GM21717 (cell line): ENCODE data around the gene DDX28.
"Not testable (repeated sequence)": the region's sequence is repeated elsewhere in the genome, so short reads cannot be mapped to it uniquely, and the experiment has no call there.

Source experiments
- ATAC-seq: cut with Tn5 transposase; IDR thresholded peaks from one replicate; pipeline ENCODE4 v1.9.1; 2021; ENCODE audit warnings: mild to moderate bottlenecking, moderate library complexity; ENCODE audit not compliant: unreplicated experiment

DDX28 gene

DNA sequence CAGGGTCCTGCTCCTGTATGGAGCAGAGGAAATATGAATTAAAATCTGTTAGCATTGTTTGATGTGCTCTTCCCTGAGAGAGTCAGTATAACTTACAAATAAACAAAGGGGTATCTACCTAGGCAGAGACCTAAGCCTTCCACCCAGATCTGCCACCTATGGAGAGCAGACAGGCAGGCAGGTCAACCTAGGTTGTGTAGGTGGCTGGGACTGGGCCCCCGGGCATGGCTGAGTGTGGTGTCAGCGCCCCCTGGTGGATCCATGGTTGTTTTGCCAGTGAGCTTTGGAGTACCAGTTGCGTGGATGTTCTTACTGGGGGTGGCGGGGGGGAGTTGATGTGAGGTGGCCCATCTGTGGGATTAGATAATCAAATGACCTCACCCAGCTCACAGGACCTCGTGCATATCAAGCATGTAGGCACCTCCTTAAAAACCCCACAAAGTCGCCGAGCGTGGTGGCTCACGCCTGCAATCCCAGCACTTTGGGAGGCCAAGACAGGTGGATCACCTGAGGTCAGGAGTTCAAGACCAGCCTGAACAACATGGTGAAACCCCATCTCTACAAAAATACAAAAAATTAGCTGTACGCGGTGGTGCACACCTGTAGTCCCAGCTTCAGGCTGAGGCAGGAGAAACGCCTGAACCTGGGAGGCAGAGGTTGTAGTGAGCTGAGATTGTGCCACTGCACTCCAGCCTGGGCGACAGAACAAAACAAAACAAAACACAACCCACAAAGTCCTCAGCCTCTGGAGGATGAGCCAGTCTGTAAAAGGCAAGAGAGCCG lies 17.7 kb upstream of the DDX28 start:
- peak; percentile 79 for ATAC-seq

DNA sequence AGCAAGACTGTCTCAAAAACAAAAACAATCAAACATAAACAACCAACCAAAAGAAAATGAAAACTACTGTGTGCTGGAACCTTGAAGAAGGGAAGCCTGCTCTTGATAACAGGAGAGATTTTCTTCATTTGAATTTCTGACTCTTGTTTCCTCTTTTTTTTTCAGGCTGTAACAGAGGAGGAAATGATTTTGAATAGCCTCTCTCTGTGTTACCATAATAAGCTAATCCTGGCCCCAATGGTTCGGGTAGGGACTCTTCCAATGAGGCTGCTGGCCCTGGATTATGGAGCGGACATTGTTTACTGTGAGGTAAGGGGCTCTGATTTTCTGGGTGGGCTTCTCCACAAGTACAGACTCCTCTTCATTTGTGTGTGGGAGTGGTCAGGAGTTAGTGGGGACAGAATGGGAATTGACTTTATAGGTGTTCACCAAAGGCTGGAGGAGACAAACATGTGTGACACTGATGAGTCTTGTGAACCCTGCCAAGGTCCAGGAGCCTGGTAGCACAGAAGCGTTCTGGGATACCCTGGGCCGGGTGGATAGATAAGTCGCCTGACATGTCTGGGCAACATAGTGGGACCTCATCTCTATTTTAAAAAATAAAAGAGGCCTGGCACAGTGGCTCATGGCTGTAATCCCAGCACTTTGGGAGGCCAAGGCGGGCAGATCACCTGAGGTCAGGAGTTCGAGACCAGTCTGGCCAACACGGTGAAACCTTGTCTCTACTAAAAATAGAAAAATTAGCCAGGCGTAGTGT lies 15.0 kb upstream of the DDX28 start:
- no peak for ATAC-seq

DNA sequence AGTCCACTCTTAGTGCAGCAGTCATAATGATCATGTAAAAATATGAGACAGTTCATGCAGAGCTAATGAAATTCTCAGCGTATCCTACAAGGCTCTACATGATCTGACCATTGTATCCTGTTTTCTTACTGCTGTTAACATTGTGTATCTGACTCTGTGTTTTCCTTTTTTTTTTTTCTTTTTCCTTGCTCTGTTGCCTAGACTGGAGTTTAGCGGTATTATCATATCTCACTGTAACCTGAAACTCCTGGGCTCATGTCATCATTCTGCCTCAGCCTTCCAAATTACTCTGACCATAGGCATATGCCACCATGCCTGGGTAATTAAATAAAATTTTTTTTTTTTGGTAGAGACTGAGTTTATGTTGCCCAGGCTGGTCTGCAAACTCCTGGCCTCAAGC lies 12.2 kb upstream of the DDX28 start:
- ATAC-seq = no peak

DNA sequence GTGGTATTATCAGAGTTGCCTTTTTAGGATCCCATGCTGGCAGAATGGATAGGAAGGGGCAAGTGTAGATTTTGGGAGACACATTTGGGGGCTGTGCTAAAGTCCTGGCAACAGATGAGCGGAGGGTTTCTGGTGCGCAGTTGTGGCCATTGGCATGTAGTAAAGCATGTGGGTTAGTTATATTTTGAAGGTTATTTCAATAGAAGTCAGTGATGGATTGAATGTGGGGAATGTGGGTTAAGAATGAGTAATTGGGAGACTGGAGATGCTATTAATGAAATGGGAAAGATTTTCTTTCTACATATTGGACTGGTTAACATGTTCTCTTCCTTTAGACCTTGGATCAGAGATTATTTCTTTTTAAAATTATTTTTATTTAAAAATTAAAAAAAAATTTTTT lies 10.1 kb upstream of the DDX28 start:
- no peak for ATAC-seq

DNA sequence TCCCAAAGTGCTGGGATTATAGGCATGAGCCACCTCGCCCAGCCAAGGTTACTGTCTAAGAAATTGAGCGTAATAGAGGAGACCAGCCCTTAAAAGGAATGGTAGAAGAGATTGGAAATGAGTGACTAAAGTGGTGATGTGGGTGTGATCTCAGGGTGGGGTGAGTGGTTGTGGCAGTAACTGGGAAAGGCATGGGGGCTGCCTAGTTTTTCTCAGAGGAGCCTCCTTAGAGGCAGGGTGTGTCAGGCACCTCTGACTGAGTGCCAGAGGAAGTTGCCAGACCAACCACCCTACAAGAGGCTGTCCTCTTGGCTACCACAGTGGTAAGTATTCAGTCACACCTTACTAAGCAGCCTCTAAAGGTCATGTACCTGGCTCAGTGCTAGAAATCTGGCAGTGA lies 8.9 kb upstream of the DDX28 start:
- ATAC-seq = no peak

DNA sequence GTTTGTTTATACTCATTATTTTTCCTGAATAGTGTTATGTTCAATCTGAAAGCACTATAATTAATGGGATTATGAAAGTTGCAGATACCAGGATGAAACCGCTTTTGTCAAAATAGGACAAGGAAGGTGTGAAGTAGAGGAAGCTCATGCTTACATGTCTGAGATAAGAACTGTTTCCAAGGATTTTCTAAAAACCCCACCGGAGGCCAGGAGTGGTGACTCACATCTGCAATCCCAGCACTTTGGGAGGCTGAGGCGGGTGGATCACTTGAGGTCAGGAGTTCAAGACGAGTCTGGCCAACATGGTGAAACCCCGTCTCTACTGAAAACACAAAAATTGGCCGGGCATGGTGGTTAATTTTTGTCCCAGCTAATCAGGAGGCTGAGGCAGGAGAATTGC lies 7.1 kb upstream of the DDX28 start:
- ATAC-seq = not testable (repeated sequence)

DNA sequence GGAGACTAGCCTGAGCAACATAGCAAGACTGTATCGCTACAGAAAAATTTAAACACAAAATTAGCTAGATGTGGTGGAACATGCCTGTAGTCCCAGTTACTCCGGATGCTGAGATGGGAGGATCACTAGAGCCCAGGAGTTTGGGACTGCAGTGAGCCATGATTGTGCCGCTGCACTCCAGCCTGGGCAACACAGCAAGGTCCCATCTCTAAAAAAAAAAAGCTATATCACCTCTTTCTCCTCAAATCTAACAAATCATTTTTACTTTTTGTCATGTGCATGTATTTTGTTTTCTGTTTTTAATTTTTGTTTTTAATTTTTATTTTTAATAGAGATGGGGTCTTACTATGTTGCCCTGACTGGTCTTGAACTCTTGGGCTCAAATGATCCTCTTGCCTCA lies 6.0 kb upstream of the DDX28 start:
- no peak for ATAC-seq

DNA sequence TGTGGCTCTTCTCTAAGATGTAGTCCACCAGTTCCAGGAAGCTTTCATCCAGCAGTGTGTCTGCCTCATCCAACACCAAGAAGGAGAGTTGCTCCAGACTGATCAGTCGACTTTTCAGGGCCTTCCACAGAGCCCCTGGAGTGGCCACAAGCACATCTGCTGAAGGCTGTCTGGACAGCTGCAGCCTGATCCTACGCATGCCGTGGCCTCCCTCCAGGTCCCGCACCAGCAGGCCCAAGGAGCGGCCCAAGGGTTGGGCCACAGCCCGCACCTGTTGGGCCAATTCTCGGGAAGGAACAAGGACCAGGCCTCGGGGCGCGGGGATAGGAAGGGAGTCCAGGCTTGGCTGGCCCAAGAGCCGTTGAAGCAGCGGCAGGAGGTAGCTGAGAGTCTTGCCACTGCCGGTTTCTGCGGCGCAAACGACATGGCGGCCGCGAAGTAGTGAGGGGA lies 729 bp downstream of the DDX28 start:
- no peak for ATAC-seq

DNA sequence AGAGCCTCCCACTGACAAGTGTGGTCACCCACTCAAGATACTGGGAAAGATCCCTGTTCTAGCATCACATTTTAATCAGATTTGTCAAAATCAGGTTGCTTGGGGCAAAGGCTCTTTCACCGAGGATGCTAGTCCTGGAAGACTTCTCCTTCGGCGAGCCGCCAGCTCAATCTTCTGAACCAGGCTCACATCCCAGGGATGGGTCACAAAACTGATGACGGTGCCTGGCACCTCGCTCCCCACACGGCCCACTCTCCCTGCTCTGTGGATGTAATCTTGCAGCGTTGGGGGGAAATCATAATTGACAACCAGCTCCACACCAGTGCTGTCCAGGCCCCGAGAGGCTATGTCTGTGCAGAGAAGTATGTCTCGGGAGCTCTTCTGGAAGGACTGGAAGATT lies 1.5 kb downstream of the DDX28 start:
- no peak for ATAC-seq

DNA sequence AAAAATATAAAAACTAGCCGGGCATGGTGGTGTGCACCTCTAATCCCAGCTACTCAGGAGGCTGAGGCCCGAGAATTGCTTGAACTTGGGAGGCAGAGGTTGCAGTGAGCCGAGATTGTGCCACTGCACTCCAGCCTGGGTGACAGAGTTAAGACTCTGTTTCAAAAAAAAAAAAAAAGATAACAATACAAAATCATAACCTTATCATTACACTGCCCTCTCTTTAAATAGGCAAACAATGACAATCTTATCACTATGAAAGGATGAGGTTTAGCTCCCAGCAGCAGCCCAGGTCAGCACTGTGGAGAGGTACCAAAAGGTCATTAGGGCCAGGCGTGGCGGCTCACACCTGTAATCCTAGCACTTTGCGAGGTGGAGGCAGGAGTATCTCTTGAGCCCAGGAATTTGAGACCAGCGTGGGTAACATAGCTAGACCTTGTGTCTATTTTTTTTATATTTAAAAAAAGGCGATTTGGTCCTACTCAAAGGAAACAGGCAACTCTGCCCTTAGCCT lies 3.8 kb downstream of the DDX28 start:
- no peak for ATAC-seq

DNA sequence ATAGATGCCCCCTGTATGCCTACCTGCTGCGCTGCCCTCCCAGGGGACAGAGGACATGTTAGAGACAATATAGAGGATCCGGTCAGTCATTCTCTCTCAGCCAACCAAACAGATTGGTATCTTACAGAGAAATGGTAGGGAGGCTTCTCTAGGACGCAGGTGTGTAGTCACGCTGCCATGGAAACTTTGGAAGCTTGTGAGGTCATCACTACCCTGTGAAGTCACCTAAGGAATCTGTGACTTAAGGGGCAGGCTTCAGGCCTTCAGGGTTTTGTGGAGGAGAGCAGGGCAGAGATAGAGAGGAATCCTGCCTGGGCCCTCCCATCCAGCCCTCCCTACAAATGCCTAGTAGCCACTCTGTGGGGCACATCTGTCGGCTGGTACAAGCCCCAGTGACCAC lies 7.4 kb downstream of the DDX28 start, which contains the start of gene DPEP2NB:
Gene DPEP2NB, minus strand, starts transcription at position 231 of the 400 bp plus-strand sequence. Its CDS starts 141 bp downstream, at position 90.
- no peak for ATAC-seq

DNA sequence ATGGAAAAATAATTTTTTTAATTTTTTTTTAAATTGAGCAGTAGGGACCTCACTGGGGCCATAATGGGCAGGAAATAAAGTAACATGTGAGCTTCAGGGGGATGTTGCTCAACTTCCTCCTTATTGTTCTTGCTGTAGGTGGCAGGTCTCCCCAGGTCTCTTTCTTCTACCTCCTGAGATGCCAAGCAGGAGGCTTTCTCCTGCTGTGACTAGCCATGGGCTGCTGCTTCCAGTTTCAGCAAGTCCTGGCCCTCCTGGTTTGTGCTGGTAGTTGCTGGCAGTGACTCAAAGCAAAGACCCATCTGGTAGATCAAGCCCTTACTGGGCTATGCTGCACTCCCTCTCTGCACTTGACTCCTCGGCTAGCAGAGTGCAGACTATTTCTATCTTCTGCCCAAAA lies 9.6 kb downstream of the DDX28 start:
- no peak for ATAC-seq

DNA sequence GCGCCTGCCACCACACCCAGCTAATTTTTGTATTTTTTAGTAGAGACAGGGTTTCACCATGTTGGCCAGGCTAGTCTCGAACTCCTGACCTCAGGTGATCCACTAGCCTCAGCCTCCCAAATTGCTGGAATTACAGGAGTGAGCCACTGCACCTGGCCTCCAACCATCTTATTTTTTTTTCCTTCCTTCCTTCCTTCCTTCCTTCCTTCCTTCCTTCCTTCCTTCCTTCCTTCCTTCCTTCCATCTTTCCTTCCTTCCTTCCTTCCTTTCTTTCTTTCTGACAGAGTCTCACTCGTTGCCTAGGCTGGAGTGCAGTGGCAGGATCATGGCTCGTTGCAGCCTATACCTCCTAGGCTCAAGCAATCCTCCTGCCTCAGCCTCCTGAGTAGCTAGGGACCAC lies 13.2 kb downstream of the DDX28 start:
- not testable (repeated sequence) for ATAC-seq

DNA sequence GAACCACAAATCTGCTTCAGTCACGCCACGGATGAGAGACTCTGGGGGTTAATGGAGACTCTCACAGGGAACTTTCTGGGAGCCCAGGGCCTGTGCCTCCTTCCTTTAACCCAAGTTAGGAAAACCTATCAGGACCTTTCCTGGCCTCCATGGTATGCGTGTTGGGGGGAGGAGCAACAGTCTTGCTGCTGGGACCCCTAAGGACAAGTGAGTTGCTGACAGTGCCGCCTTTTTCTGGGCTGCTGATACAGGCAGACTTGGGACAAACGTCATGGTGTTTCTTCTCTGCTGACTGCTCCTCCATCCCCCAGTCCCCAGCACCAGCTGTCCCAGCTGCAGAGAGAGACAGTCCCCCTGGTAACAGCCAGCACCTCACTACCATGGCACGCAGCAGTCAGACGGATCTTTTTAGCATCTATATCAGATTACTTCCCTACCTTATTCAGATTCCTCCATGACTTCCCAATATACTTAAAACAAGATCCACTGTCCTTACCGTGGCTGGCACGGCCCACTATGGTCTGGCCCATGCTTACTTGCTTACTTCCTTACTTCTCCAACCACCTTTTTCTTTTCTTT lies 13.8 kb downstream of the DDX28 start:
- no peak for ATAC-seq

DNA sequence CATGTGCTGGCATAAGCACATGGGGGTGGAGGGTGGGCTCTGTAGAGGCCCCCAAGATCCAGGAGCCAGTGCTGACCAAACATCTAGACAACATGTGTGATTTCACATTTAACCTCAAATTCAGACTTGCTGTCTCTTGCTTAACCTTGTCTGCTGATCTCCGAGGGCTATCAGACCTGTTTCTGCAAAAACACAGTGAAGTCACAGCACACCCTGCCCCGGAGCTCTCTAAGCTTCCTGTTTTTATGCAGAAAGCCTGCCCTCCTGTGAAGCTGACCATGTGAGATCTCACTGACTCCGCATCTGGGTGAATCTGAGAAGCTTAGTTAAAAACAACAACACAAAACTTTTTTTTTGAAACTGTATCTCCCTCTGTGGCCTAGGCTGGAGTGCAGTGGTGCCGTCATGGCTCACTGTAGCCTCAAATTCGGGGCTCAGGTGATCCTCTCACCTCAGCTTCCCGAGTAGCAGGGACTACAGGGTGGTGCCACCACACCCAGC lies 17.2 kb downstream of the DDX28 start:
- no peak for ATAC-seq

DNA sequence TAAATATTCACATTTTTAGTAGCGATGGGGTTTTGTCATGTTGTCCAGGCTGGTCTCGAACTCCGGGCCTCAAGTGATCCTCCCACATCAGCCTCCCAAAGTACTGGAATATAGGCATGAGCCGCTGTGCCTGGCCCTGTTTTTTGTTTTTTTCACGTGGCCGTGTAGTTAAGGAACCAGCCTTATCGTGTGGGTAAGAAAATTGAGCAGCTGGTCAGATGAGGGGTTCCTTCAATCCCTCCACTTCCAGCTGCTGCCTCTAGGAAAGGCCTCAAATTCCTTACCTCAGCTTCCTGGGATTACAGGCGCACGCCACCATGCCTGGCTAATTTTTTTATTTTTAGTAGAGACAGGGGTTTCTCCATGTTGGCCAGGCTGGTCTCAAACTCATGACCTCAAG lies 17.8 kb downstream of the DDX28 start:
- ATAC-seq = no peak

DNA sequence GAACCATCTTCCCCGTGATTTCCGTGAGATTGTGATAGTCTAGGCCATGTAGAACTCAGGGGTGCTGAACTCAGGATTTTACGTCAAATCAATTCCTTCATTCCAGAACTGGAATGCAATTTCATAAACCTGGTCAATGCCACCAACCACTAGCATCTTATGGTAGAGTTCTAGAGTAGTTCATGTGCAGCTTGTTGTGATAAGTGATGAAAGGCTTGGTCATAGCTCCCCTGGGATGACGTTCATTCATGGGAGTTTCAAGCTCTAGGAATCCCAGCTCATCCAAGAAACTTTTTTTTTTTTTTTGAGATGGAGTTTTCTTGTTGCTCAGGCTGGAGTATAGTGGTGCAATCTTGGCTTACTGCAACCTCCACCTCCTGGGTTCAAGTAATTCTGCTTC lies 20.0 kb downstream of the DDX28 start:
- ATAC-seq = no peak

DNA sequence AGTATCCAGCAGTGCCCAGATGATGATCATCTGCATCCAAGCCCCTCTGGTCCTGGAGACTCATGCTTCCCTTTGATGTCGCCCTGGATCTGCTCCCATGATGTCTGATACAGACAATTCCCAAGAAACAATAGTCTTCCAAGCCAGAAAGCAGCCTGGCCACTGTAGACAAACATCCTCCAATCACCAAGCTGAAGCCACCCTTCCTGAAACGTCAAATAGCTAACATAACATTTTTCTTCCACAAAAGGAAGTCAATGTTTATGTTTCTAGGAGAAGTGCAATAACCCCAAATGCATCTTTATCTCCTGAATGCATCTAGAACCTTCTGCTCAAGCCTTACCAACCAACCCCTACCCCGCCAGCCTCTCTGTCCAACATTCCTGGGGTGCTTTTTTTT lies 22.6 kb downstream of the DDX28 start:
- ATAC-seq = no peak

DNA sequence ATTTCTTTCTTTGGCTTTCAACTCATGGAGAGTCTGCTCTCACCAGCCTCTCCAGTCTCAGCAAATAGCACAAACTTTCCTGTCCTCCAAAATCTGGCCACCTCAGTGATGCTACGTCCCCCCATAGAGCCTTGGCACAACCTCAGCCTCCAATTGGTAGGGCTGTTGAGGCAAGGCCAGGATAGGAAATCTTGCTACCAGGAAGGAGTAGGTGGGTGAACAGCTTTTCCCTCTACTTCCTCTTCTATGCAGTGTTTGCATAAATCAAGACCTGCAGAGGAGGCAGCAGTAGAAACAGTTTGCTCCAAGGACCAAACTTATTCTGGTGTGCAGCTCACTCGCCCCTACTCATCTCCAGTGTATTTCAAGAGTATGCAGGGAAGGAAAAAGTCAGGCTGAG lies 23.0 kb downstream of the DDX28 start:
- no peak for ATAC-seq

DNA sequence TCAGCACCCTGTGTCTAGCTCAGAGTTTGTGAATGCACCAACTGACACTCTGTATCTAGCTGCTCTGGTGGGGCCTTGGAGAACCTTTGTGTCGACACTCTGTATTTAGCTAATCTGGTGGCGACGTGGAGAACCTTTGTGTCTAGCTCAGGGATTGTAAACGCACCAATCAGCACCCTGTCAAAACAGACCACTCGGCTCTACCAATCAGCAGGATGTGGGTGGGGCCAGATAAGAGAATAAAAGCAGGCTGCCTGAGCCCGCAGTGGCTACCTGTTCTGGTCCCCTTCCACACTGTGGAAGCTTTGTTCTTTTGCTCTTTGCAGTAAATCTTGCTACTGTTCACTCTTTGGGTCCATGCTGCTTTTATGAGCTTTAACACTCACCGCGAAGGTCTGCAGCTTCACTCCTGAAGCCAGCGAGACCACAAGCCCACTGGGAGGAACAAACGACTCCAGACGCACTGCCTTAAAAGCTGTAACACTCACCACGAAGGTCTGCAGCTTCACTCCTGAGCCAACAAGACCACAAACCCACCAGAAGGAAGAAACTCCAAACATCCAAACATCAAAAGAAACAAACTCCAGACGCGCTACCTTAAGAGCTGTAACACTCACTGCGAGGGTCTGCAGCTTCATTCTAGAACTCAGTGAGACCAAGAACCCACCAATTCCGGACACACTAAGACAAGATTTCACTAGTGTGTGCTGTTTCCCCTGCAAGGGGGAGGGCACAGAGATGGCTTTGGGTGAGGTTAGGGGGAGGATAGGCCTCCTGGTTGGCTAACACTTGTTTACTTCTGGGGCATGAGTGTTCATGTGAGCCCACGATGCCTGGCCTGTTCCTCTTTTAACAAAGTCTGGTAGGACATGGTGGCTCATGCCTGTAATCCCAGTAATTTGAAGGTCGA lies 24.0 kb downstream of the DDX28 start, which contains the start of gene DPEP2:
Gene DPEP2, minus strand, starts transcription at position 706 of the 910 bp plus-strand sequence. CDS start 6,272 bp downstream, outside the sequence.
- ATAC-seq = not testable (repeated sequence)
